HepG2 (cell line): ENCODE data around the gene ELOVL2. TPM values are rescaled to one million over a fixed set of nuclear protein-coding genes. Genes with fewer than 3 reads are reported as not detected.

ENCODE experiments used
- ARNTL ChIP-seq: sonication (generic); formaldehyde crosslinking; IDR thresholded peaks from 2 replicates; pipeline ENCODE4 v1.4.0; 2020; ENCODE audit warnings: mild to moderate bottlenecking, missing genetic modification reagents
- EP300 ChIP-seq, 3 experiments: sonication (generic) in 1 of 3; formaldehyde crosslinking in 1 of 3; IDR thresholded peaks; 2 replicates each; pipeline versions ENCODE4 v1.5.1 to v1.6.1; 2011 to 2020; ENCODE audit warnings: low read depth in 2 of 3, low read length in 2 of 3, borderline replicate concordance in 1 of 3, improper control_type of control experiment in 1 of 3, mild to moderate bottlenecking in 1 of 3, missing genetic modification reagents in 1 of 3, moderate library complexity in 1 of 3
- FOXA1 ChIP-seq, 2 experiments: fragments of 450-650 bp in 1 of 2; sonication (generic) in 1 of 2; formaldehyde crosslinking in 1 of 2; IDR thresholded peaks; 2 replicates each; pipeline versions ENCODE4 v1.4.0 to v1.6.1; 2016 to 2020; ENCODE audit warnings: missing genetic modification reagents in 1 of 2
- FOXO4 ChIP-seq: sonication (generic); formaldehyde crosslinking; conservative IDR thresholded peaks from 2 replicates; pipeline ENCODE4 v1.8.1; 2023; ENCODE audit warnings: missing genetic modification reagents
- HOXA5 ChIP-seq: sonication (generic); formaldehyde crosslinking; IDR thresholded peaks from 2 replicates; pipeline ENCODE4 v1.4.0; 2020; ENCODE audit warnings: missing genetic modification reagents
- NFIC ChIP-seq: IDR thresholded peaks from 2 replicates; pipeline ENCODE4 v1.6.1; 2012; ENCODE audit warnings: mild to moderate bottlenecking, low read length, inconsistent platforms
- SRSF9 ChIP-seq: fragments of 200-400 bp; formaldehyde crosslinking; IDR thresholded peaks from 2 replicates; pipeline ENCODE4 v1.6.1; 2018; ENCODE audit warnings: borderline replicate concordance, mild to moderate bottlenecking, low read depth, low read length; ENCODE audit not compliant: insufficient read depth, poor library complexity, severe bottlenecking
- SRY ChIP-seq: sonication (generic); formaldehyde crosslinking; IDR thresholded peaks from 2 replicates; pipeline ENCODE4 v1.8.0; 2022; ENCODE audit warnings: mild to moderate bottlenecking, missing genetic modification reagents
- ZNF124 ChIP-seq: sonication (generic); formaldehyde crosslinking; IDR thresholded peaks from 2 replicates; pipeline ENCODE4 v1.4.0; 2020; ENCODE audit warnings: missing genetic modification reagents
- ZNF17 ChIP-seq: sonication (generic); formaldehyde crosslinking; IDR thresholded peaks from 2 replicates; pipeline ENCODE4 v1.5.0; 2020; ENCODE audit warnings: mild to moderate bottlenecking, missing genetic modification reagents
- ZNF234 ChIP-seq: sonication (generic); formaldehyde crosslinking; conservative IDR thresholded peaks from 2 replicates; pipeline ENCODE4 v1.5.1; 2020; ENCODE audit warnings: mild to moderate bottlenecking, missing genetic modification reagents
- ZNF564 ChIP-seq: sonication (generic); formaldehyde crosslinking; IDR thresholded peaks from 2 replicates; pipeline ENCODE4 v1.8.1; 2023; ENCODE audit warnings: mild to moderate bottlenecking, missing genetic modification reagents
- ZNF598 ChIP-seq: sonication (generic); formaldehyde crosslinking; IDR thresholded peaks from 2 replicates; pipeline ENCODE4 v1.5.1; 2020; ENCODE audit warnings: mild to moderate bottlenecking, missing genetic modification reagents, borderline replicate concordance
- ZNF607 ChIP-seq: sonication (generic); formaldehyde crosslinking; IDR thresholded peaks from 2 replicates; pipeline ENCODE4 v1.5.1; 2020; ENCODE audit warnings: missing genetic modification reagents, mild to moderate bottlenecking, borderline replicate concordance
- polyA plus RNA-seq, 8 experiments: library from polyadenylated mRNA; depleted of rRNA in 3 of 8; stranded (reverse) in 7 of 8; unstranded in 1 of 8; fragments of >200 nt; fragmentation: Illumina TruSeq in 4 of 8; extraction: Trizol in 4 of 8; gene quantifications; 2 replicates each; pipeline versions ENCODE4 v1.2.1 to v1.2.3, GENCODE V29; 2011 to 2016; ENCODE audit warnings: low read depth in 4 of 8, missing spikeins in 1 of 8, mixed read lengths in 1 of 8; ENCODE audit not compliant: insufficient read depth in 1 of 8
- total RNA-seq, 5 experiments: library from RNA; depleted of rRNA; stranded (reverse); fragments of >200 nt; fragmentation: Illumina TruSeq; extraction: Trizol; gene quantifications; 2 replicates each; pipeline ENCODE4 v1.2.3, GENCODE V29; 2016; ENCODE audit warnings: low read depth in 1 of 5
- TF ChIP-seq, protein P1 (sequence below): sonication (generic); formaldehyde crosslinking; IDR thresholded peaks from 2 replicates; pipeline ENCODE4 v1.5.0; 2020; ENCODE audit warnings: mild to moderate bottlenecking, missing genetic modification reagents, borderline replicate concordance
- TF ChIP-seq, protein P2 (sequence below): sonication (generic); formaldehyde crosslinking; IDR thresholded peaks from 2 replicates; pipeline ENCODE4 v1.4.0; 2020; ENCODE audit warnings: missing genetic modification reagents, borderline replicate concordance

Gene ELOVL2
- total and polyA plus RNA-seq, 2 of the 13 experiments (the other 11 are each of a cell fraction or from before 2014, with no cell fraction given) = 43.6 to 65.4 TPM

DNA sequence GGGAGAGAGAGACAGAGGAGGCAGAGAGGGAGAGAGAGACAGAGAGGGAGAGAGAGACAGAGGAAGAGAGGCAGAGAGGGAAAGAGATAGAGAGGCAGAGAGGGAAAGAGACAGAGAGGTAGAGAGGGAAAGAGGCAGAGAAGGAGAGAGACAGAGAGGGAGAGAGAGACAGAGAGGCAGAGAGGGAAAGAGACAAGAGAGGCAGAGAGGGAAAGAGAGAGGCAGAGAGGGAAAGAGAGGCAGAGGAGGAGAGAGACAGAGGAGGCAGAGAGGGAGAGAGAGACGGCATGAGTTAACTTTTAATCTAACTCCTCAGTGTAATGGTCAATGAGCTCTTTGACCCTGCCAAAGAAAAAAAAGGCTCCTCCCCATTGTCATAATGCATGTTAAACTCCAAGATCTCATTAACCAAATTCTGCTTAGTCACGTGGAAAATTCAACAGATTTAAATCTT, 7.1 kb downstream of the ELOVL2 start (continued):
- TF ChIP-seq ZNF234 (CRISPR knock-in tag) (no peak), ZNF564 (no peak), ZNF607 (CRISPR knock-in tag) (no peak), ZNF124 (CRISPR knock-in tag) (no peak), FOXO4 (CRISPR knock-in tag) (no peak), ZNF17 (no peak), SRY (CRISPR knock-in tag) (no peak), EP300 (IDR thresholded peaks at IDR 0.05; ENCODE audit: low read depth in 2 of 2, low read length in 2 of 2) (peak in 1 of 2 experiments; percentile 6; a peak in 1 of 4 replicates), EP300 (CRISPR knock-in tag; IDR thresholded peaks at IDR 0.05; ENCODE audit: borderline replicate concordance) (no peak), FOXA1 (IDR thresholded peaks at IDR 0.05) (0 out of 2 replicates have a peak, but pooled peaks have one; percentile 21), FOXA1 (CRISPR knock-in tag; IDR thresholded peaks at IDR 0.05) (no peak), HOXA5 (peak; percentile 78; the same call in 1 of the 2 replicates), ARNTL (CRISPR knock-in tag) (0 out of 2 replicates have a peak, but pooled peaks have one; percentile 40), ZNF598 (CRISPR knock-in tag) (no peak), NFIC (no peak), SRSF9 (no peak)
- TF ChIP-seq, protein P1, sequence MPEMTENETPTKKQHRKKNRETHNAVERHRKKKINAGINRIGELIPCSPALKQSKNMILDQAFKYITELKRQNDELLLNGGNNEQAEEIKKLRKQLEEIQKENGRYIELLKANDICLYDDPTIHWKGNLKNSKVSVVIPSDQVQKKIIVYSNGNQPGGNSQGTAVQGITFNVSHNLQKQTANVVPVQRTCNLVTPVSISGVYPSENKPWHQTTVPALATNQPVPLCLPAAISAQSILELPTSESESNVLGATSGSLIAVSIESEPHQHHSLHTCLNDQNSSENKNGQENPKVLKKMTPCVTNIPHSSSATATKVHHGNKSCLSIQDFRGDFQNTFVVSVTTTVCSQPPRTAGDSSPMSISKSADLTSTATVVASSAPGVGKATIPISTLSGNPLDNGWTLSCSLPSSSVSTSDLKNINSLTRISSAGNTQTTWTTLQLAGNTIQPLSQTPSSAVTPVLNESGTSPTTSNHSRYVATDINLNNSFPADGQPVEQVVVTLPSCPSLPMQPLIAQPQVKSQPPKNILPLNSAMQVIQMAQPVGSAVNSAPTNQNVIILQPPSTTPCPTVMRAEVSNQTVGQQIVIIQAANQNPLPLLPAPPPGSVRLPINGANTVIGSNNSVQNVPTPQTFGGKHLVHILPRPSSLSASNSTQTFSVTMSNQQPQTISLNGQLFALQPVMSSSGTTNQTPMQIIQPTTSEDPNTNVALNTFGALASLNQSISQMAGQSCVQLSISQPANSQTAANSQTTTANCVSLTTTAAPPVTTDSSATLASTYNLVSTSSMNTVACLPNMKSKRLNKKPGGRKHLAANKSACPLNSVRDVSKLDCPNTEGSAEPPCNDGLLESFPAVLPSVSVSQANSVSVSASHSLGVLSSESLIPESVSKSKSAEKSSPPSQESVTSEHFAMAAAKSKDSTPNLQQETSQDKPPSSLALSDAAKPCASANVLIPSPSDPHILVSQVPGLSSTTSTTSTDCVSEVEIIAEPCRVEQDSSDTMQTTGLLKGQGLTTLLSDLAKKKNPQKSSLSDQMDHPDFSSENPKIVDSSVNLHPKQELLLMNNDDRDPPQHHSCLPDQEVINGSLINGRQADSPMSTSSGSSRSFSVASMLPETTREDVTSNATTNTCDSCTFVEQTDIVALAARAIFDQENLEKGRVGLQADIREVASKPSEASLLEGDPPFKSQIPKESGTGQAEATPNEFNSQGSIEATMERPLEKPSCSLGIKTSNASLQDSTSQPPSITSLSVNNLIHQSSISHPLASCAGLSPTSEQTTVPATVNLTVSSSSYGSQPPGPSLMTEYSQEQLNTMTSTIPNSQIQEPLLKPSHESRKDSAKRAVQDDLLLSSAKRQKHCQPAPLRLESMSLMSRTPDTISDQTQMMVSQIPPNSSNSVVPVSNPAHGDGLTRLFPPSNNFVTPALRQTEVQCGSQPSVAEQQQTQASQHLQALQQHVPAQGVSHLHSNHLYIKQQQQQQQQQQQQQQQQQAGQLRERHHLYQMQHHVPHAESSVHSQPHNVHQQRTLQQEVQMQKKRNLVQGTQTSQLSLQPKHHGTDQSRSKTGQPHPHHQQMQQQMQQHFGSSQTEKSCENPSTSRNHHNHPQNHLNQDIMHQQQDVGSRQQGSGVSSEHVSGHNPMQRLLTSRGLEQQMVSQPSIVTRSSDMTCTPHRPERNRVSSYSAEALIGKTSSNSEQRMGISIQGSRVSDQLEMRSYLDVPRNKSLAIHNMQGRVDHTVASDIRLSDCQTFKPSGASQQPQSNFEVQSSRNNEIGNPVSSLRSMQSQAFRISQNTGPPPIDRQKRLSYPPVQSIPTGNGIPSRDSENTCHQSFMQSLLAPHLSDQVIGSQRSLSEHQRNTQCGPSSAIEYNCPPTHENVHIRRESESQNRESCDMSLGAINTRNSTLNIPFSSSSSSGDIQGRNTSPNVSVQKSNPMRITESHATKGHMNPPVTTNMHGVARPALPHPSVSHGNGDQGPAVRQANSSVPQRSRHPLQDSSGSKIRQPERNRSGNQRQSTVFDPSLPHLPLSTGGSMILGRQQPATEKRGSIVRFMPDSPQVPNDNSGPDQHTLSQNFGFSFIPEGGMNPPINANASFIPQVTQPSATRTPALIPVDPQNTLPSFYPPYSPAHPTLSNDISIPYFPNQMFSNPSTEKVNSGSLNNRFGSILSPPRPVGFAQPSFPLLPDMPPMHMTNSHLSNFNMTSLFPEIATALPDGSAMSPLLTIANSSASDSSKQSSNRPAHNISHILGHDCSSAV (CRISPR knock-in tag) = no peak
- TF ChIP-seq, protein P2, sequence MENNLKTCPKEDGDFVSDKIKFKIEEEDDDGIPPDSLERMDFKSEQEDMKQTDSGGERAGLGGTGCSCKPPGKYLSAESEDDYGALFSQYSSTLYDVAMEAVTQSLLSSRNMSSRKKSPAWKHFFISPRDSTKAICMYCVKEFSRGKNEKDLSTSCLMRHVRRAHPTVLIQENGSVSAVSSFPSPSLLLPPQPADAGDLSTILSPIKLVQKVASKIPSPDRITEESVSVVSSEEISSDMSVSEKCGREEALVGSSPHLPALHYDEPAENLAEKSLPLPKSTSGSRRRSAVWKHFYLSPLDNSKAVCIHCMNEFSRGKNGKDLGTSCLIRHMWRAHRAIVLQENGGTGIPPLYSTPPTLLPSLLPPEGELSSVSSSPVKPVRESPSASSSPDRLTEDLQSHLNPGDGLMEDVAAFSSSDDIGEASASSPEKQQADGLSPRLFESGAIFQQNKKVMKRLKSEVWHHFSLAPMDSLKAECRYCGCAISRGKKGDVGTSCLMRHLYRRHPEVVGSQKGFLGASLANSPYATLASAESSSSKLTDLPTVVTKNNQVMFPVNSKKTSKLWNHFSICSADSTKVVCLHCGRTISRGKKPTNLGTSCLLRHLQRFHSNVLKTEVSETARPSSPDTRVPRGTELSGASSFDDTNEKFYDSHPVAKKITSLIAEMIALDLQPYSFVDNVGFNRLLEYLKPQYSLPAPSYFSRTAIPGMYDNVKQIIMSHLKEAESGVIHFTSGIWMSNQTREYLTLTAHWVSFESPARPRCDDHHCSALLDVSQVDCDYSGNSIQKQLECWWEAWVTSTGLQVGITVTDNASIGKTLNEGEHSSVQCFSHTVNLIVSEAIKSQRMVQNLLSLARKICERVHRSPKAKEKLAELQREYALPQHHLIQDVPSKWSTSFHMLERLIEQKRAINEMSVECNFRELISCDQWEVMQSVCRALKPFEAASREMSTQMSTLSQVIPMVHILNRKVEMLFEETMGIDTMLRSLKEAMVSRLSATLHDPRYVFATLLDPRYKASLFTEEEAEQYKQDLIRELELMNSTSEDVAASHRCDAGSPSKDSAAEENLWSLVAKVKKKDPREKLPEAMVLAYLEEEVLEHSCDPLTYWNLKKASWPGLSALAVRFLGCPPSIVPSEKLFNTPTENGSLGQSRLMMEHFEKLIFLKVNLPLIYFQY (CRISPR knock-in tag) = no peak
